Body of pancreas (tissue), 4 donors: ENCODE results near the gene GLI2. TPM values are rescaled to one million over a fixed set of nuclear protein-coding genes. Genes with fewer than 3 reads are reported as not detected.

ENCODE experiments used
- ATAC-seq: fragments of 150-250 bp; one replicate; pipeline ENCODE4 v1.9.1; 2016
- DNase-seq, 4 donors: peaks; one replicate each; pipeline ENCODE4 v3.0.0-alpha.2; 2019
- H3K27ac ChIP-seq, 4 donors: fragments of 200-600 bp; sonication (generic); 1 replicate in 3 of 4; 2 replicates in 1 of 4; pipeline versions ENCODE4 v1.5.1 to v1.6.1; 2016 to 2019; ENCODE audit warnings: mild to moderate bottlenecking in 1 of 4, mixed read lengths in 1 of 4, moderate library complexity in 1 of 4
- H3K27me3 ChIP-seq, 2 donors: fragments of 200-600 bp; sonication (generic); one replicate each; pipeline ENCODE4 v1.6.0; 2016; ENCODE audit warnings: mild to moderate bottlenecking in 1 of 2
- H3K36me3 ChIP-seq, 2 donors: fragments of 200-600 bp; sonication (generic); replicated peaks in 1 of 2; 2 replicates each; pipeline ENCODE4 v1.5.1; 2016; ENCODE audit warnings: low read depth in 2 of 2; ENCODE audit not compliant: insufficient read depth in 1 of 2
- H3K4me1 ChIP-seq: fragments of 200-600 bp; sonication (generic); one replicate; pipeline ENCODE4 v1.6.0; 2016
- H3K4me3 ChIP-seq, 2 donors: fragments of 200-600 bp; sonication (generic); 1 replicate in 1 of 2; 2 replicates in 1 of 2; pipeline ENCODE4 v1.5.1; 2016 to 2019
- H3K9me3 ChIP-seq, 3 donors: fragments of 200-600 bp; sonication (generic); 1 replicate in 2 of 3; 2 replicates in 1 of 3; pipeline ENCODE4 v1.5.1; 2016
- CTCF ChIP-seq, 7 experiments: fragments of 450-650 bp in 4 of 7; fragments of 200-600 bp in 3 of 7; sonication (generic) in 3 of 7; IDR thresholded peaks; one replicate each; pipeline ENCODE4 v1.5.1; 2016 to 2019; ENCODE audit warnings: antibody characterized with exemption in 7 of 7
- POLR2A ChIP-seq, 3 donors: fragments of 450-650 bp; IDR thresholded peaks; one replicate each; pipeline ENCODE4 v1.6.1; 2016; ENCODE audit warnings: antibody characterized with exemption in 3 of 3, mild to moderate bottlenecking in 2 of 3
- WGBS, 2 donors: methylation state at CpG; one replicate each; pipeline ENCODE4 v1.1.5; 2017; 5-methylcytosine and 5-hydroxymethylcytosine counted together
- intact Hi-C: fragments of 100-400 bp; cut with DNase I; formaldehyde crosslinking; loops from one replicate; pipeline ENCODE4 v1.15.1; 2023
- total RNA-seq, 2 donors: library from RNA; depleted of rRNA; stranded (reverse); fragments of >200 nt; gene quantifications; one replicate each; pipeline ENCODE4 v1.1.0, GENCODE V29; 2016

Gene GLI2
- total RNA-seq, 2 donors from 2014 or later = 1.0 to 1.3 TPM

GRCh38 chr2:120778244-120778643 lies 42.6 kb downstream of the GLI2 start:
- Histone ChIP-seq H3K4me1 (no peaks in the 10 kb centered on the region), H3K27ac (no peak overlapping the region), H3K4me3 (no peak overlapping the region), H3K27me3 (no peaks in the 10 kb centered on the region), H3K9me3 (no peaks in the 10 kb centered on the region), H3K36me3 (no peaks in the 10 kb centered on the region)
- 76 to 81% methylated on average over 11 to 12 of the region's 12 CpGs for WGBS, 2 donors
- no peak for ATAC-seq
- TF ChIP-seq POLR2A (IDR thresholded peaks at IDR 0.05) = no peak
- no peak for TF ChIP-seq CTCF (IDR thresholded peaks at IDR 0.05)
- intact Hi-C loops = no loop called here
- DNase-seq = no peak

- DNase-seq (no peak), ATAC-seq (no peak)
- Histone ChIP-seq H3K36me3 (no peaks in the 10 kb centered on the region), H3K27me3 (no peaks in the 10 kb centered on the region), H3K4me3 (no peak overlapping the region), H3K9me3 (no peaks in the 10 kb centered on the region), H3K4me1 (no peaks in the 10 kb centered on the region), H3K27ac (no peak overlapping the region)
- intact Hi-C loops = no loop called here
- no peak for TF ChIP-seq CTCF (IDR thresholded peaks at IDR 0.05)
- TF ChIP-seq POLR2A (IDR thresholded peaks at IDR 0.05) = no peak
- 38 to 45% methylated on average over 13 of the region's 13 CpGs for WGBS, 2 donors
Observed at GRCh38 chr2:120779781-120780283, 44.2 kb downstream of the GLI2 start.

GRCh38 chr2:120780402-120780801 lies 44.7 kb downstream of the GLI2 start:
- Histone ChIP-seq H3K9me3 (no peaks in the 10 kb centered on the region), H3K27ac (no peak overlapping the region), H3K36me3 (no peaks in the 10 kb centered on the region), H3K4me3 (no peak overlapping the region), H3K4me1 (no peaks in the 10 kb centered on the region), H3K27me3 (no peaks in the 10 kb centered on the region)
- DNase-seq = no peak
- TF ChIP-seq CTCF (IDR thresholded peaks at IDR 0.05) = no peak
- no peak for TF ChIP-seq POLR2A (IDR thresholded peaks at IDR 0.05)
- 22 to 29% methylated on average over 3 to 7 of the region's 7 CpGs for WGBS, 2 donors
- ATAC-seq = no peak
- intact Hi-C loops = no loop called here

- Histone ChIP-seq H3K9me3 (no peaks in the 10 kb centered on the region), H3K4me3 (no peak overlapping the region), H3K4me1 (no peaks in the 10 kb centered on the region), H3K27me3 (no peaks in the 10 kb centered on the region), H3K27ac (no peak overlapping the region), H3K36me3 (no peaks in the 10 kb centered on the region)
- DNase-seq (no peak), ATAC-seq (no peak)
- 17 to 19% methylated on average over 9 of the region's 9 CpGs for WGBS, 2 donors
- TF ChIP-seq POLR2A (IDR thresholded peaks at IDR 0.05) = no peak
- no peak for TF ChIP-seq CTCF (IDR thresholded peaks at IDR 0.05)
- intact Hi-C loops = no loop called here
Observed at GRCh38 chr2:120783371-120783791, 47.7 kb downstream of the GLI2 start.

- Histone ChIP-seq H3K4me3 (no peak overlapping the region), H3K27ac (no peak overlapping the region), H3K36me3 (no peaks in the 10 kb centered on the region), H3K27me3 (no peaks in the 10 kb centered on the region), H3K9me3 (no peaks in the 10 kb centered on the region), H3K4me1 (no peaks in the 10 kb centered on the region)
- 81 to 87% methylated on average over 7 of the region's 7 CpGs for WGBS, 2 donors
- intact Hi-C loops = no loop called here
- DNase-seq (no peak), ATAC-seq (no peak)
- no peak for TF ChIP-seq CTCF (IDR thresholded peaks at IDR 0.05)
- TF ChIP-seq POLR2A (IDR thresholded peaks at IDR 0.05) = no peak
Observed at GRCh38 chr2:120783969-120784372, 48.3 kb downstream of the GLI2 start.
